T-cell (primary cell): ENCODE measurements around the gene TNNI3. TPM values are rescaled to one million over a fixed set of nuclear protein-coding genes. Genes with fewer than 3 reads are reported as not detected.

ENCODE experiments used
- ATAC-seq, 4 experiments: fragments of 200-7000 bp in 3 of 4; fragments of 150-1000 bp in 1 of 4; cut with Tn5 transposase; replicated peaks in 1 of 4; 1 replicate in 3 of 4; 2 replicates in 1 of 4; pipeline ENCODE4 v1.10.0; 2021; ENCODE audit warnings: moderate library complexity in 3 of 4, mild to moderate bottlenecking in 2 of 4, moderate number of reproducible peaks in 1 of 4
- CTCF ChIA-PET, 2 donors: fragments of 300-600 bp; sonication (Branson Sonifier 250); formaldehyde crosslinking; loops; one replicate each; lab custom pipeline; 2022; ENCODE audit warnings: antibody characterized with exemption in 2 of 2; lab: Charles Lee
- POLR2A ChIA-PET, 2 donors: fragments of 300-600 bp; sonication (Branson Sonifier 250); formaldehyde crosslinking; loops; one replicate each; lab custom pipeline; 2022; ENCODE audit warnings: antibody characterized with exemption in 2 of 2; lab: Charles Lee
- DNase-seq, 35 experiments: peaks; one replicate each; pipeline versions ENCODE4 v3.0.0 to v3.0.0-alpha.2; 2013 to 2023
- H3K27ac ChIP-seq: one replicate; pipeline ENCODE4 v1.5.1; 2013; ENCODE audit warnings: low read length
- H3K27me3 ChIP-seq, 2 experiments: replicated peaks in 1 of 2; 1 replicate in 1 of 2; 2 replicates in 1 of 2; pipeline versions ENCODE4 v1.6.1 to v1.7.0; 2013; ENCODE audit warnings: low read length in 1 of 2, mixed read lengths in 1 of 2; ENCODE audit not compliant: control insufficient read depth in 2 of 2, insufficient read depth in 2 of 2; ENCODE audit errors: extremely low read depth in 1 of 2
- H3K36me3 ChIP-seq, 2 donors: 1 replicate in 1 of 2; 2 replicates in 1 of 2; pipeline versions ENCODE4 v1.6.1 to v1.7.0; 2013; ENCODE audit warnings: low read length in 1 of 2; ENCODE audit not compliant: control insufficient read depth in 2 of 2, insufficient read depth in 1 of 2; ENCODE audit errors: extremely low read depth in 1 of 2
- H3K4me1 ChIP-seq, 2 experiments: 1 replicate in 1 of 2; 2 replicates in 1 of 2; pipeline versions ENCODE4 v1.6.1 to v1.7.0; 2013; ENCODE audit warnings: low read length in 2 of 2, mixed read lengths in 1 of 2; ENCODE audit not compliant: insufficient read depth in 2 of 2, control insufficient read depth in 1 of 2; ENCODE audit errors: extremely low read depth in 1 of 2
- H3K4me3 ChIP-seq, 2 donors: 1 replicate in 1 of 2; 2 replicates in 1 of 2; pipeline versions ENCODE4 v1.5.1 to v1.7.0; 2013; ENCODE audit warnings: mild to moderate bottlenecking in 2 of 2, low read length in 1 of 2, moderate library complexity in 1 of 2; ENCODE audit not compliant: control insufficient read depth in 1 of 2; ENCODE audit errors: extremely low read depth in 1 of 2
- H3K9me3 ChIP-seq: 2 replicates; pipeline ENCODE4 v1.7.0; 2013
- H3K27ac Mint-ChIP-seq, 2 donors: one replicate each; pipeline ENCODE4 v1.8.0; 2020 to 2021; ENCODE audit warnings: mild to moderate bottlenecking in 2 of 2, mixed read lengths in 2 of 2
- H3K27me3 Mint-ChIP-seq, 2 donors: one replicate each; pipeline ENCODE4 v1.8.0; 2021 to 2022; ENCODE audit warnings: mixed read lengths in 2 of 2
- H3K36me3 Mint-ChIP-seq: one replicate; pipeline ENCODE4 v1.8.0; 2021; ENCODE audit warnings: mixed read lengths
- H3K4me1 Mint-ChIP-seq, 3 donors: one replicate each; pipeline ENCODE4 v1.8.0; 2020 to 2022; ENCODE audit warnings: mixed read lengths in 3 of 3, mild to moderate bottlenecking in 1 of 3
- H3K4me3 Mint-ChIP-seq, 3 donors: one replicate each; pipeline ENCODE4 v1.8.0; 2020 to 2022; ENCODE audit warnings: mild to moderate bottlenecking in 3 of 3, mixed read lengths in 3 of 3, moderate library complexity in 3 of 3
- H3K9me3 Mint-ChIP-seq, 3 donors: one replicate each; pipeline ENCODE4 v1.8.0; 2020 to 2022; ENCODE audit warnings: mixed read lengths in 3 of 3
- WGBS: methylation state at CpG from one replicate; pipeline ENCODE4 v1.1.5; 2013; ENCODE audit warnings: missing lambda C conversion rate; ENCODE audit not compliant: insufficient coverage; 5-methylcytosine and 5-hydroxymethylcytosine counted together
- total RNA-seq, 35 experiments: library from RNA in 6 of 35; stranded (reverse) in 6 of 35; fragments of 120-200 nt in 1 of 35; gene quantifications; one replicate each; pipeline versions ENCODE4 v1.2.1 to v1.2.4 and lab custom pipeline; 2013 to 2026

The TNNI3 gene
- total RNA-seq, 5 donors from 2014 or later (not counting 1 experiment from before 2014, with no cell fraction given), result not detected

GRCh38 chr19:55196803-55197202, 39.3 kb upstream of the TNNI3 start:
- Mint-ChIP-seq H3K9me3 (no peaks in the 10 kb centered on the region), H3K27ac (no peak overlapping the region), H3K4me1 (no peaks in the 10 kb centered on the region), H3K4me3 (no peak overlapping the region), H3K36me3 (no peaks in the 10 kb centered on the region), H3K27me3 (peaks cover 23 to 25% of the 10 kb centered on the region in 2 donors)
- ATAC-seq, result no peak
- POLR2A ChIA-PET, result no interaction called here
- H3K4me3 ChIP-seq, result no peak overlapping the region
- 89% methylated on average over 10 of the region's 10 CpGs for WGBS
- H3K27me3 ChIP-seq, result peaks cover 0 to 58% of the 10 kb centered on the region in 2 experiments
- no peak overlapping the region for H3K27ac ChIP-seq
- H3K9me3 ChIP-seq, result no peaks in the 10 kb centered on the region
- H3K4me1 ChIP-seq, result no peaks in the 10 kb centered on the region
- CTCF ChIA-PET, result no interaction called here
- H3K36me3 ChIP-seq, result no peaks in the 10 kb centered on the region
- no peak for DNase-seq

GRCh38 chr19:55193481-55193880, 35.9 kb upstream of the TNNI3 start:
- no peak for DNase-seq
- 68% methylated on average over 12 of the region's 12 CpGs for WGBS
- no peak for ATAC-seq
- Mint-ChIP-seq H3K4me3 (no peak overlapping the region), H3K9me3 (no peaks in the 10 kb centered on the region), H3K36me3 (no peaks in the 10 kb centered on the region), H3K4me1 (peaks cover 6 to 11% (median 8%) of the 10 kb centered on the region in 3 donors), H3K27ac (no peak overlapping the region), H3K27me3 (peaks cover 14 to 16% of the 10 kb centered on the region in 2 donors)
- Histone ChIP-seq H3K27me3 (peaks cover 0 to 49% of the 10 kb centered on the region in 2 experiments), H3K36me3 (no peaks in the 10 kb centered on the region), H3K4me1 (peaks cover 0 to 5% of the 10 kb centered on the region in 2 experiments), H3K9me3 (no peaks in the 10 kb centered on the region), H3K27ac (no peak overlapping the region), H3K4me3 (no peak overlapping the region)
- ChIA-PET CTCF (interaction anchor here in 1 of 2 donors (0.5 kb wide), 1 partner anchor 480 kb away, joined by 3 read pairs; no protein-coding TSS in a partner anchor), POLR2A (no interaction called here)

GRCh38 chr19:55189403-55189835, 31.9 kb upstream of the TNNI3 start:
- Histone ChIP-seq H3K27ac (no peak overlapping the region), H3K4me3 (no peak overlapping the region), H3K36me3 (no peaks in the 10 kb centered on the region), H3K27me3 (peaks cover 0 to 53% of the 10 kb centered on the region in 2 experiments), H3K9me3 (no peaks in the 10 kb centered on the region), H3K4me1 (peaks cover 0 to 5% of the 10 kb centered on the region in 2 experiments)
- ATAC-seq (no peak), DNase-seq (no peak)
- H3K27ac Mint-ChIP-seq, result no peak overlapping the region
- H3K27me3 Mint-ChIP-seq, result peaks cover 15 to 26% of the 10 kb centered on the region in 2 donors
- ChIA-PET CTCF (no interaction called here), POLR2A (no interaction called here)
- H3K4me3 Mint-ChIP-seq, result no peak overlapping the region
- H3K9me3 Mint-ChIP-seq, result no peaks in the 10 kb centered on the region
- no peaks in the 10 kb centered on the region for H3K36me3 Mint-ChIP-seq
- WGBS, result 83% methylated on average over 13 of the region's 15 CpGs
- H3K4me1 Mint-ChIP-seq, result peaks cover 6 to 11% (median 9%) of the 10 kb centered on the region in 3 donors

- Mint-ChIP-seq H3K27ac (no peak overlapping the region), H3K4me1 (peaks cover 6 to 11% (median 9%) of the 10 kb centered on the region in 3 donors), H3K9me3 (no peaks in the 10 kb centered on the region), H3K4me3 (peak overlapping the region in 2 of 3 donors; percentile 6 to 45), H3K27me3 (peaks cover 11 to 32% of the 10 kb centered on the region in 2 donors), H3K36me3 (no peaks in the 10 kb centered on the region)
- H3K4me1 ChIP-seq, result peaks cover 0 to 5% of the 10 kb centered on the region in 2 experiments
- DNase-seq, result no peak
- H3K4me3 ChIP-seq, result no peak overlapping the region
- H3K9me3 ChIP-seq, result no peaks in the 10 kb centered on the region
- peaks cover 0 to 54% of the 10 kb centered on the region in 2 experiments for H3K27me3 ChIP-seq
- ChIA-PET CTCF (no interaction called here), POLR2A (no interaction called here)
- 38% methylated on average over 6 of the region's 8 CpGs for WGBS
- H3K27ac ChIP-seq, result no peak overlapping the region
- H3K36me3 ChIP-seq, result no peaks in the 10 kb centered on the region
- no peak for ATAC-seq
These were observed 31.1 kb upstream of the TNNI3 start for GRCh38 chr19:55188625-55189024.

- no peak overlapping the region for H3K4me3 Mint-ChIP-seq
- H3K4me1 Mint-ChIP-seq, result peaks cover 7 to 11% (median 9%) of the 10 kb centered on the region in 3 donors
- Histone ChIP-seq H3K4me3 (no peak overlapping the region), H3K27me3 (peaks cover 0 to 62% of the 10 kb centered on the region in 2 experiments), H3K4me1 (peaks cover 0 to 5% of the 10 kb centered on the region in 2 experiments), H3K36me3 (no peaks in the 10 kb centered on the region), H3K27ac (no peak overlapping the region), H3K9me3 (no peaks in the 10 kb centered on the region)
- no peaks in the 10 kb centered on the region for H3K36me3 Mint-ChIP-seq
- H3K27me3 Mint-ChIP-seq, result peaks cover 19 to 38% of the 10 kb centered on the region in 2 donors
- WGBS, result 78% methylated on average over 11 of the region's 12 CpGs
- ChIA-PET CTCF (no interaction called here), POLR2A (no interaction called here)
- DNase-seq, result no peak
- no peak overlapping the region for H3K27ac Mint-ChIP-seq
- ATAC-seq, result no peak
- no peaks in the 10 kb centered on the region for H3K9me3 Mint-ChIP-seq
These were observed 28.5 kb upstream of the TNNI3 start for GRCh38 chr19:55186080-55186479.

- H3K36me3 ChIP-seq, result no peaks in the 10 kb centered on the region
- no peak for ATAC-seq
- Mint-ChIP-seq H3K4me3 (no peak overlapping the region), H3K27me3 (peaks cover 37 to 70% of the 10 kb centered on the region in 2 donors), H3K36me3 (no peaks in the 10 kb centered on the region), H3K9me3 (no peaks in the 10 kb centered on the region), H3K27ac (no peak overlapping the region), H3K4me1 (peaks cover 16 to 25% (median 23%) of the 10 kb centered on the region in 3 donors)
- DNase-seq, result no peak
- H3K4me1 ChIP-seq, result peaks cover 0 to 26% of the 10 kb centered on the region in 2 experiments
- H3K9me3 ChIP-seq, result no peaks in the 10 kb centered on the region
- peaks cover 0 to 92% of the 10 kb centered on the region in 2 experiments for H3K27me3 ChIP-seq
- no peak overlapping the region for H3K27ac ChIP-seq
- H3K4me3 ChIP-seq, result no peak overlapping the region
- CTCF ChIA-PET, result no interaction called here
- WGBS, result 66% methylated on average over 12 of the region's 20 CpGs
- POLR2A ChIA-PET, result no interaction called here
These were observed 24.2 kb upstream of the TNNI3 start for GRCh38 chr19:55181740-55182139.
